ENCODE measurements around the gene CNTF.

CNTF gene

DNA sequence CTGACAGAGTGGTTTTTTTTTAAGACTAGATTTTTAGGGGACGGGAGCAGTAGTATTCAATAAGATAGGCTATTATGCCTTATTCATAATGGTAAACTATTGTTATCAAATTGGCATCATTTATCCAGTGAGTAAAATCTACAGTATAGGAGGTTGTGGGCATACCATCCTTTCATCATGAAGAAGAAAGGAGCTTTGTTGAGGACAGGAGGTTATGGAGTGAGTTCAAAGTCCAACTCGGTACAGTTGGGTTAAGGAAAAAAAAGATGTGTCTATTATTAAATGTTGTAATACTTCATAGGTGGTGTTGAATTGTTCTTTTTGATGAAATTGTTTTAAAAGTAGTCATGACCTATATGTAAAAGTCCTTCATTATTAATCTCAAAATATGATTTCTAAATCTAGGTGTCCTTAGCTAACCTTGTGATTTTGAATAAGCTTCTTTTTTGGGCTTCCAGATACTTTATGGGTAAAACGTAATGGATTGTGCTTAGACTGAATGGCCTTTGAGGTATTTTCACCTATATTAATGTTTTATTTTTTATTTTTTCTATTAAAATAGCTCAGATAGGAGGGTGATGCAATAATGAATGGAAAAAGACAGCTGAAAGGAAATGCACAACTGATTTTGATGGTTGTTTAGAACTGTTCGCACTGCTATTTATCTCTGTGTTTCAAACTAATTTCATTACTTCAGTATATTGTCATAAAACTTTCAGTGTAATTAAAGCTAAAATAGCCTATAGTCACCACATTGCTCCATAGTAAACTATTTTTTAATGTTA, 15.3 kb upstream of the CNTF start:
- no peak for DNase-seq (ENCODE audit: low read depth in 2 of 3, low spot score in 1 of 3)

DNA sequence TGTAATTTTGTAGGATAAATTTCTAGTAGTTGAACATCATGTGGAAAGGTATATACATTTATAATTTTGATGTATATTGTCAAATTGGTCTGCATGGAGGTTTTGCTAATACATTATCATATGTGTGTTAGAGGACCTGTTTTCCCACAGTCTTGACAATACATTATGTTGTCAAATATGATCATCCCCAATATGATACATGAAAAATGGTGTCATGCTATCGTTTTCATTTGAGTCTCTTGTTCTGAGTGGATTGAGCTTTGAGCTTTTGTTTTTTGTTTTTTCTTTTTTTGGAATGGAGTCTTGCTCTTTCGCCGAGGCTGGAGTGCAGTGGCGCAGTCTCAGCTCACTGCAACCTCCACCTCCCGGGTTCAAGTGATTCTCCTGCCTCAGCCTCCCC, 14.1 kb upstream of the CNTF start:
- DNase-seq (ENCODE audit: low read depth in 2 of 3, low spot score in 1 of 3), result no peak

DNA sequence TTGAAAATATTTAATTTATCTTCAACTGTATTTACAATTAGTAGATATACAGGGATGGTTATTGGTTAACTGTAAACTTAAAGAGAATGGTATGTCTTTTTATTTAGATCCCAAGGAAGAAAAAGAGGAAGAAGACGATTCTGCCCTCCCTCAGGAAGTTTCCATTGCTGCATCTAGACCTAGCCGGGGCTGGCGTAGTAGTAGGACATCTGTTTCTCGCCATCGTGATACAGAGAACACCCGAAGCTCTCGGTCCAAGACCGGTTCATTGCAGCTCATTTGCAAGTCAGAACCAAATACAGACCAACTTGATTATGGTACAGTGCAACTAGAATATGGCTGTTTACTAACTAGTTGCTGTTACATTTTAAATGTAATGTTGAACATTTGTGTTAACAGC, 12.7 kb upstream of the CNTF start:
- no peak for DNase-seq (ENCODE audit: low read depth in 2 of 3, low spot score in 1 of 3)

DNA sequence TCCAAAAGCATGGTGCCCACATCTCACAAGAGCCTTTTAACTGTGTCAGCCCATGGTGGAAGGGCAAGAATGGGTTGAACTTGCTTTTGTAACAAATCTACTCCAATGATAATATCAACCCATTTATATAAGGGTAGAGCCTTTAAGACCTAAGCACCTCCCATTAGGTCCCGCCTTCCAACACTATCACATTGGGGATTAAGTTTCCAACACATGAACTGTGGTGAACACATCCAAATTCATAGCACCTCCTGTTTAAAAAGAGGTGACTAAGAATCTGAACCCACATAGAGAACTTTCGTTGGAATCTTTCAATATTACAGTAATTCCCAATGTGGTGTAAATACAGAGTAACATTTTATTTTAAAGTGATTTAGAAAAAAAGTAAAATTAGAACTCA, 9.2 kb upstream of the CNTF start:
- DNase-seq (ENCODE audit: low read depth in 2 of 3, low spot score in 1 of 3), result no peak

DNA sequence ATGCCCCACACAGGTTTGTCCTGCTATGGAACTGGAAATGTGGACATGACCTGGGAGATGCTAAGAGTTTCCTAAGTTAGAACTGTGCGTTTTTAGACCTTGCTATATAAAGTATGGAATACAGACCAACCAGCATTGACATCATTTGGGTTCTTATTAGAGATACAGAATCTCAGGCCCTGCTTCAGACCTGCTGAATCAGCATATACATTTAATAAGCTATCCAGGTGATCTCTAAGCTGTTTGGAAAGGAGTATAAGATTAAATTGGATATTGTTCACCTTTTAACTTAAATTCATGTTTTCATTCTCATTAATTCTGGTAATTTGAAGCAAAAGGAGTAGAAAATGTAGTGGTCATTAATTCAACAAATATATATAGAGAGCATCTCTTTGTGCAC, 6.9 kb upstream of the CNTF start:
- DNase-seq (ENCODE audit: low read depth in 2 of 3, low spot score in 1 of 3), result no peak

DNA sequence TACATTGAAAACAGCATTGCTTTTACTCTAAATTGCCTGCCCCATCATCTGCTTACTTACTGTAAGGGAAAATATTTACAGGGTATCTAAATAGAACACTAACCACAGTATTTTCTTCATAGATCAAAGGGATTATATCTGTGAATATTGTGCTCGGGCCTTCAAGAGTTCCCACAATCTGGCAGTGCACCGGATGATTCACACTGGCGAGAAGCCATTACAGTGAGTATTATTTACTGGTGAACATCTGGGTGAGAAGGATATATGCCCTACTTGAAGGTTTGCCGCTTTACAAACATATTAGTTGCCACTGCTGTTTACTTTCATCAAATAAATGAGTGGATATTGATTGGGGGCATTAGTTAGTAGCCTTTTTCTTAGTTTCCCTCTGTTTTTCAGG, 5.9 kb upstream of the CNTF start:
- no peak for DNase-seq (ENCODE audit: low read depth in 2 of 3, low spot score in 1 of 3)

DNA sequence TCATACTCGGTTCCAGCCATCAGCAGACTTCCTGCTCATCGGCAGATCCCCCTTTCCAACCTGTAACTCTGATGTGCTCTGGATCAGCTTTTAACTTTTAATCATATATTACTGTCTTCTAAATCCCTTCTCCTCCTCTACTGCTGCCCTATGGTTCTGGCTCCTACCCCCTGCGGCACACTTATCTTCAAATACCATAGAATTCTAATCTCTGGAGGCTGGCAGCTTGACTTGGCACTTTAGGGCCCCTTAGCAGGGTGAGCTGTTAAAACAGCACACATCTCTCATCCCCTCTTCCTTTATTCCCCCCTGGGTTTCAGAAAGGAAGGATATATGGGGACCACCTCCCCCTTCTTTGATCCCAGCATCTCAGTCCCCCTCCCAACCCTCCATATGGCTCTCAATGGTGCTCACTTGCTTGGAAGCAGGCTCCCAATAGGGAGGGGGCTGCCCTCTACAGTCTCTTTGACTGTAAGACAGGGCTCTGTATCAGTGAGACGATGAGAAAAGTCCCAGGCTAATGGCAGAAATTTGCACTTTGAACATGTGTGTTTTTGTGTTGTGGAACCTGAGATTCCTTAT, 4.4 kb upstream of the CNTF start:
- DNase-seq (ENCODE audit: low read depth in 2 of 3, low spot score in 1 of 3), result no peak

DNA sequence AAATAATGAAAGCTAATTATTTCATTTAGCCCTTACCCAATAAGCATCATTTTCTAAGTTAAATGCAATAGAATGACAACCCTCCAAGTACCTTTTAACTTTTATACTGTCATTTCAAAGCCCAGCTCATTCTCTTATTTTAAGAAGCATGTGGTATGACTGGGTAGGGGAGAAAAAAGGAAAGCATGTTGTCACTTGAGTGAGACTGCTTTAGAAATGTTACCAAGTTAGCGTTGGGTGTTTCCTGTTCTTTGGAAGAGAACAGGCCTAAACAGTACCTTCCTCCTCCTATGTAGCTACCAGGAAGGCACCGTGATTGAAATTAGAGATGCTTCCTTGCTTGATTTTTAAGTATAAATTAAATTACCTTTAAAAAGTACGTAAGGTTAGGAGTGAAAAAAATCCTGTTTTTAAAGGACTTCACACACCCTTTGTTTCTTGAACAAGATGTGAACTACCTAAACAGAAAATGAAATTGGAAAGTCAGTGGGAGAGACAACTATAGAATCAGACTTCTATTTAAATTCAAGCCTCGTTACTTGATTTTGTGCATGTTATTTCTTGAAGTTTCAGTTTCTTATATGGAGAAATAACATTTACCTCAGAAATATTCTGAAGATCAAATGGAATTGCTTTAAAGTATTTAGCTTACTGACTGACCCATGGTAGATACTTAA, 741 bp upstream of the CNTF start:
- DNase-seq (ENCODE audit: low read depth in 2 of 3, low spot score in 1 of 3), result no peak

DNA sequence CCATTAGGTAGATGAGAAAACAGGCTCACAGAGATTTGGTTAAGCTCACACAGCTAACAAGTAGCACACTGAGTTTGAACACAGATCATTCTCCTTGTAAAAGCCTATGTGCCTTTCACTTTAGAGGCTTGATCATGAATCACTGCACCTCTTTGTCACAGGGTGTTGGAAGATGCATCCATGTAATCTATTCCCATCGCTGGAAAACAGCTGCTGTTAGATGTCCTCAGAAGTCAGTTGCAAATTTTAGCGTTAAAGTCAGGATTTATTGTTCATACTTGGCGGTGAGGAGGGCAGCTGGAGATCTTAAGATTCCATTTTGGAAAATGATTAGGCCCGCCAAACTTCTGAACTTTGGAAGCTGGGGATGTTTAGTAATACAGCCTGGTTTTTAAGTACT, 2.6 kb downstream of the CNTF start:
- DNase-seq (ENCODE audit: low read depth in 2 of 3, low spot score in 1 of 3), result no peak

DNA sequence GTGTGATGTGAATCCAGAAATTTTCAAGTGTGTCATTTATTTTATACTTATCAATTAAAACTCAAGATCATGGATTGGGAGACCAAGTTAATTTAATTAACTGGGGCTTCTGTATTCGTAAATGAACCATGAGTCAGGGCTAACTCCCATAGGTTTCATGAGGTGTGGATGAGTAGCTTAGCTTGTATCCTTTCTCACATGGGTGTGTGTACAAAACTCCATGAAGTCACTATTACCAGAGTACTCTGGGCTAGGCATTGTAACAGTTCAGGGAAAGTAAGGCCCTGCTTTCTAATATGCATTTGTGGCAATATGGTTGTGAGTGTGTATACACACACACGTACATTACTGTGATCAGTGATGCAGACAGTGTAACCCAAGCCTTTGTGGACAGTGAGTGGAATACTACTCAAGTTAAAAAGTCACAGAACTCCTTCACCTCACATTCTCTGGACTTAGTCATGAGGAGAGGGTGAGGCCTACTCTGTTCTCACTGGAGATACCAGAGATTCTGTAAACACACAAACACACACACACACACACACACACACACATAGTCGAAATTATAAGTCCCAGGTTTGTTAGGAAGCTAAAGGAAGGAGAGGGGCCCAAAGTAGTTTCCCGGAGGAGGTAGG, 3.5 kb downstream of the CNTF start:
- no peak for DNase-seq (ENCODE audit: low read depth in 2 of 3, low spot score in 1 of 3)

DNA sequence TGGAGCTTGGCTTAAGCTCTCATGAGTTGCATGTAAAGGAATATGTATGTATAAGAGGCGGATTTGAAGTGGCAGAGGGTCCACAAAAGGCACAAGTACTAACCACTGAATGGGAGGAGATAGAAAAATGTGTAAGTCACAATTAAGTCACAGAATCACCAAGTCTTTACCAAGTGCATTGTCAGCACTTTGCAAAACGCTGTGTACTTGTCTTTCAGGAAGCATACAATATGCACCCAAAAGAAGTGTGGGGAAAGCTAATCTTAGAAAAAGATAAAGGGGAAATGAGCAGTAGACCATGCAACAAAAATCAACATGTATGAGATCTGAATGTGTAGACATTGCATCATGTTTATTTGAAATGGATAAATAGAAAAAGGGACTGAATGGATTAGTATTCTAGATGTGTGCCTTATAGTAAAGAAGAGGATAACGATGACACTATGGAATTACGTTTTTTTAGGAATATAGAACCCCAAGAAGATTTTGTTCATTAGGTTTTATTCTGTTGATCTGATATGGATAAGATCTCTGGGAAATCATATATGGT, 4.5 kb downstream of the CNTF start:
- DNase-seq (ENCODE audit: low read depth in 2 of 3, low spot score in 1 of 3), result no peak

DNA sequence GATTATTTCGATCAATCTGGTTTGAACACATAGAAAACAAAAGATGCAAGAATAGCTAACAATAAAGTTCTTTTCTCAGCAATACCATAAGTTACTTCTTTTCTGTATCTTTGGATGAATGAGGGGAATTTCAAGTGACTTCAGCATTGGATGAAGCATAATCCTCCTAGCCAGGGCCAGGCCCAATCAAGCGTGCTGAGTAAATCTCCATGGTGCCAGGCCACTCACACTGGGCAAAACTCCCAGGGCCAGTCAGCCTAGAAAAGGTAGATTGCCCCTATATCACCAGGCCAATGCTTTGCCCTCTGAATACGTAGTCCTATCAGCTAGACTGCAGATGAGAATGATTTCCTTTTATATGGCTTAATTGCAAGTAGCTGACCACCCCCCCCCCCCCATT, 6.0 kb downstream of the CNTF start:
- DNase-seq (ENCODE audit: low read depth in 2 of 3, low spot score in 1 of 3), result no peak

DNA sequence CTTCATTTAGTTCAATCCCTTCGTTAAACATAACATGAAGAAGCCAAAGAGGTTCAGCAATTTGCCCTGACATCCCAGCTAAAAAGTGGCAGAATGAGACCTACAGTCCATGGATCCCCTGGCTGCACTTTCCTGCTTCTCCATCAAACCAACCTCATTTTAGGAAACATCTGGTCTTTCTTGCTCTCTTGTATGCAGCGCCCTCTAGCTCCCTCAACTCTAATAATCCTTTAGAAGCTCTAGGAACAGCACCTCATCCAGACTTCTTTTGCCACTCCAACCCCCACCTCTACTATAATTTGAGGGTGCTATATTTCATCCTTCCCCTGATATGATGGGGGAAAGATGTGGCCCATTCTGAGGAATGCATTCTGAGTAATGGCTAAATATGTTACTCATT, 7.4 kb downstream of the CNTF start:
- no peak for DNase-seq (ENCODE audit: low read depth in 2 of 3, low spot score in 1 of 3)

DNA sequence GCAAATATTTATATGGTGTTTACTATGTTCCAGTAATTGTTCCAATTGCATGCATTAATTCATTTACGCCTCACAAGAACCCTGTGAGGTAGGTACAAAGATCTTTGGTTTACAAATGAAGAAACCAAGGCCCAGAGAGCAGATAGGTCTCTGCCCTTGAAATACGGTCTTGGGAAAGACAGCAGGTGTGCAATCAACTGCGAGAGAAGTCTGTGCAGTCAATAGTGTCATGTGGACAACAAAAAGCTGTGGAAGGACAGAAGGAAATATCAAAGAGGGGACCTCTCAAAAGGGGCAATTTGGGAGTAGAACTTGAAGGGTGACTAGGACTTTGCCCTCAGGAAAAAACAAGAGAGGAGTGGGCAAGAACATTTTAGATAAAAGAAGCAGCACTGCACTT, 8.9 kb downstream of the CNTF start:
- no peak for DNase-seq (ENCODE audit: low read depth in 2 of 3, low spot score in 1 of 3)

DNA sequence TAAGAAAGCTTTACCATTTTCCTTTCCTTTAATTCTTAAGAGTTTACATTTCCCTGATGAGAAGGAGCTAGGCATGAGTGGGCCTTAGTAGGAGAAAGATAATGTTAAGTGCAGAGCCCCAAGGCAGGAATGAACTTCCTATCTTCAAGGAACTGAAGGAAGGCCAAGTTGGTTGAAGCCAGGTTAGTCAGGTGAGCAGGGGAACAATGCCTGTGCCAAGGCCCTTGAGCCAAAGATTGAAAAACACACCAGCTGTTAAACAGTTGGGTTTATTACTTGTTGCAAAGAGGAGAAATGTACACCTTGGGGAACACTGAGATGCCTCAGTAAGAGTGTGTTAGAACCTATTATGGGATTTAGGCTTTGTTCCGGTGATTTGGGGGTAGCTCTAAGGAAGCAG, 10.0 kb downstream of the CNTF start:
- DNase-seq (ENCODE audit: low read depth in 2 of 3, low spot score in 1 of 3), result no peak

DNA sequence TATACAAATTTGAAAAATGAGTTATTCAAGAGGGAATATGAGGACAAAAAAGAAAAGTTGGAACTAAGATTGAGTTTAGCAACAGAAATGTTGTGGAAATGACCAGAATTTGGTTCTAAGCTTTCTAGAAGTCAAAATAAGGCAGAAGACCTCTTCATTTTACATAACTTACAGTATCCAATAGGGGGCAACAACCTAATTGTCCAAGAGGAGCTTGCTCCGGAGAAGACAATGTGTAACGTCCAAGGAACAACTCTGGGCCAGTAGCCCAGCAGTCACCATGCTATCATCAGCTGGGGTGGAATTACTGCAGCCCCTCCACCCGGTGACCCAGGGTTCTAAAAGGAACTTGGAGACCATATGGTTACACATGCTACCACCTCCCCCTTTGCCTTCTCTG, 14.1 kb downstream of the CNTF start:
- no peak for DNase-seq (ENCODE audit: low read depth in 2 of 3, low spot score in 1 of 3)

DNA sequence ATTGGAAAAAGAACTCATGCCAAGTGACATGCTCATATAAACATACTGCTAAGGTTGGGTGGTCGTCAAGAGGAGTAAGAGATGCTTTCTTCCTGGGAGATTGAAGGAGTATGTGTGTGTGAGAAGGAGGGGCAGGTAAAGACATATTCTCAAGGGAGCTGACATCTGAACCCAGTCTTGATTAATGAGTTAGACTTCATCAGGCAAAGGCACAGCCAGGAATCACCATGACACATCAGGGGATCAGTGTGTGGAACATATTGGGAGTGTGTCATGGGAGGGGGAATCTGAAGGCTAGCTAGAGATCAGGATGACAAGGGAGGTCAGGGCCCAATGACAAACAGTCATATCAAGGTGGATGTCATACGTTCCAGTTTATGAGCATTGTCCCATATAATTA, 14.9 kb downstream of the CNTF start:
- no peak for DNase-seq (ENCODE audit: low read depth in 2 of 3, low spot score in 1 of 3)

DNA sequence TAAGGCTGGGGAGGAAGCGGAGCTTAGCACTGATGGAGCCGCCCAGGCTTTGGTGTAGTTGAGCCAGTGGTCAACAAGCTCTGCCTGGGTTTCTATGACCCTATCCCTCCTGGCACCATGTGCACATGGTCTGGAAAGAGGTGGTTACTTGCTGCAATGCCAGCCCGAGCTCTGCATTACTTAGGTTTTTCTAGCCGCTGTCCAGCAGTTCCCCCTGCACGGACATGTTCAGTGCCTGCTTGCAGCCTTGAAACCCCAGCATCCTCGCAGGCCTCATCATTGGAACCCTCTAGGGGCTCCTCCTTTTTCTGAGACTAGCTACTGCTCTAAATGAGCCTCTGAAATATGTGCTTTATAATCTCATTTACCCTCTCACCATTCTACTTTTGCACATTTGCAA, 16.6 kb downstream of the CNTF start:
- no peak for DNase-seq (ENCODE audit: low read depth in 2 of 3, low spot score in 1 of 3)

DNA sequence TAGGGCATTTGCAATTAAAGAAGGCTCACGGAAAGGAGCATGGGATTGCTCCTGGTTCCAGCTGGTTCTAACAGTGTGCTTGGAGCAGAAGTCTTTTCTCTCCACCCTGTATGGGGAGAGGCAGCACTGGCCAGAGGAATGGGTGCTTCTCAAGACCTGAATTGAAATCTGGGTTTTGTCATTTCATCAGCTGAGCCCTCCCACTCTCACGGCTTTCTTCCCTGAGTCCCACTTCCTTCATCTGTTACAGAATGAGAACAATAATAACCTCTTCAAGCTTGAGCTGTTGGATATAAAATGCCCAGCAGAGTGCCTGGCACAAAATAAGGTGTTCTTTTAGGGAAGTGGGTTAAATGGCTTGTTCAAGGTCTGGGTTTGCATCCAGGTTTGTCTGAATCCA, 17.2 kb downstream of the CNTF start:
- DNase-seq (ENCODE audit: low read depth in 2 of 3, low spot score in 1 of 3), result no peak

DNA sequence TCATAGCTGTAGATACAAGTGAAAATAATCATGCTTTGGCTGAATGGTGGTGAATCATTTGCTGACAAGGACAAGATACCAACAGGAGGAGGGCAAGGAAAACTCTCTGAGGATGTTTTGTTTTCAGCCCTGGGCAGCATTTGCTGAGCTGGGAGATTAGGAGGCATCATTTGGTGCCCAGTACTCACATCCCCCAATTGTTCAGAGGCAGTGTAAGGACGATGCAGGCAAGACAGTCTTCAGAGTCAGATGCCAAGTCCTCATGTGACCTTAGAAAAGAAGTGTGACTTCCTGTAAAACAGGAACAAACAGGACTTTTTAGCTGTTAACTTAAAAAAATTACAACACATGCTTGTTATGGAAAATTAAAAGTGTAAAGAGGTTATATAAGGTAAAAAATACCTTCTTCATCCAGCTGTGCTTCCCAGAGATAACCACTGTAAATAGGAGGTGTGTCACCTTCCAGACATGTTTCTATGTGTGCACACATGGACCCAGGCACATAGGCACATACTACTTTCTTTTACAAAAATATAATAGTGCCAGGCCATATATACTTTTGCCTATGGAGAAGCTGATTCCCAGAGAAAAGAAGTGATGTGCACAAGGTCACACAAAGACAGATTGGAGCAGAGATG, 18.0 kb downstream of the CNTF start:
- no peak for DNase-seq (ENCODE audit: low read depth in 2 of 3, low spot score in 1 of 3)

DNA sequence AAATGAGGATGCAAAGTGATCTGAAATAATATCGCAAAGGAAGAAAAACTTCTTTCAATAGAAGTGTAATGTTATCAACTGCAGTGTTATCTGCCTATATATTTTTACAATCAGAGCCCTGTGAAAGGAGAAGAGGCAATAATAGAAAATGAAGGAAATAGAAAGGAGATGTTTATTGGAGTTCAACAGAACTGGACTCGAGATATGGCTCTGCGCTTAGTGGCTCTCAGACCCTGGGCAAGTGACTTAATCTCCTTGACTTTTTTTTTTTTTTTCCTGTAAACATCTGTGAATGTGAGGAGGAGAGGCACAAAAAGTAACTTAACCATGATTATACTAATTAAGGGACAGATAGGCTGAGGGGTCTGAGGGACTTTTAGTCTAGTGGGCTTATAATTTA, 18.9 kb downstream of the CNTF start:
- DNase-seq (ENCODE audit: low read depth in 2 of 3, low spot score in 1 of 3), result no peak

Data from stimulated activated CD4-positive, alpha-beta T cell treated with anti-CD3 and anti-CD28 coated beads, Interleukin-12 subunit alpha, Interleukin-12 subunit beta, amount 100 ng/mL, for 48 hours (primary cell).